ENCODE measurements around the gene CNTNAP2.
"Not testable (repeated sequence)": the region's sequence is repeated elsewhere in the genome, so short reads cannot be mapped to it uniquely, and the experiment has no call there.

CNTNAP2 gene

GRCh38 chr7:147525325-147525724 is 1408.7 kb downstream of the CNTNAP2 start:
- no peak for DNase-seq

- no peak for DNase-seq
Measured at GRCh38 chr7:147535701-147536111, 1419.1 kb downstream of the CNTNAP2 start.

- DNase-seq: no peak
Measured at GRCh38 chr7:147539685-147540084, 1423.1 kb downstream of the CNTNAP2 start.

GRCh38 chr7:147540743-147541142 is 1424.1 kb downstream of the CNTNAP2 start:
- no peak for DNase-seq

GRCh38 chr7:147541261-147541660 is 1424.7 kb downstream of the CNTNAP2 start:
- DNase-seq: no peak

GRCh38 chr7:147547252-147547897 is 1430.8 kb downstream of the CNTNAP2 start:
- no peak for DNase-seq

- no peak for DNase-seq
Measured at GRCh38 chr7:147556317-147556716, 1439.7 kb downstream of the CNTNAP2 start.

GRCh38 chr7:147563669-147564068 is 1447.1 kb downstream of the CNTNAP2 start:
- no peak for DNase-seq

GRCh38 chr7:147564786-147565476 is 1448.3 kb downstream of the CNTNAP2 start:
- DNase-seq: no peak

GRCh38 chr7:147567043-147567442 is 1450.4 kb downstream of the CNTNAP2 start:
- DNase-seq: no peak

- DNase-seq: no peak
Measured at GRCh38 chr7:147569116-147569913, 1452.7 kb downstream of the CNTNAP2 start.

GRCh38 chr7:147570390-147570789 is 1453.8 kb downstream of the CNTNAP2 start:
- DNase-seq: no peak

GRCh38 chr7:147571436-147572185 is 1455.0 kb downstream of the CNTNAP2 start:
- DNase-seq: no peak

GRCh38 chr7:147578196-147578595 is 1461.6 kb downstream of the CNTNAP2 start:
- no peak for DNase-seq

- DNase-seq: no peak
Measured at GRCh38 chr7:147579148-147579547, 1462.5 kb downstream of the CNTNAP2 start.

GRCh38 chr7:147584771-147585193 is 1468.2 kb downstream of the CNTNAP2 start:
- no peak for DNase-seq

GRCh38 chr7:147586110-147586509 is 1469.5 kb downstream of the CNTNAP2 start:
- no peak for DNase-seq

- no peak for DNase-seq
Measured at GRCh38 chr7:147586526-147586925, 1469.9 kb downstream of the CNTNAP2 start.

GRCh38 chr7:147593271-147594057 is 1476.9 kb downstream of the CNTNAP2 start:
- no peak for DNase-seq

GRCh38 chr7:147595042-147595441 is 1478.4 kb downstream of the CNTNAP2 start:
- no peak for DNase-seq

- not testable (repeated sequence) for DNase-seq
Measured at GRCh38 chr7:147598687-147599086, 1482.1 kb downstream of the CNTNAP2 start.

GRCh38 chr7:147605323-147605722 is 1488.7 kb downstream of the CNTNAP2 start:
- DNase-seq: no peak
